GM21526 (cell line): Measurements from ENCODE around the gene PIM3.

Experiments used
- ATAC-seq: cut with Tn5 transposase; IDR thresholded peaks from one replicate; pipeline ENCODE4 v1.9.1; 2021; ENCODE audit warnings: moderate library complexity; ENCODE audit not compliant: unreplicated experiment, low FRiP score

PIM3 gene

GRCh38 chr22:49965091-49966040, 4.8 kb downstream of the PIM3 start:
- no peak for ATAC-seq

DNA sequence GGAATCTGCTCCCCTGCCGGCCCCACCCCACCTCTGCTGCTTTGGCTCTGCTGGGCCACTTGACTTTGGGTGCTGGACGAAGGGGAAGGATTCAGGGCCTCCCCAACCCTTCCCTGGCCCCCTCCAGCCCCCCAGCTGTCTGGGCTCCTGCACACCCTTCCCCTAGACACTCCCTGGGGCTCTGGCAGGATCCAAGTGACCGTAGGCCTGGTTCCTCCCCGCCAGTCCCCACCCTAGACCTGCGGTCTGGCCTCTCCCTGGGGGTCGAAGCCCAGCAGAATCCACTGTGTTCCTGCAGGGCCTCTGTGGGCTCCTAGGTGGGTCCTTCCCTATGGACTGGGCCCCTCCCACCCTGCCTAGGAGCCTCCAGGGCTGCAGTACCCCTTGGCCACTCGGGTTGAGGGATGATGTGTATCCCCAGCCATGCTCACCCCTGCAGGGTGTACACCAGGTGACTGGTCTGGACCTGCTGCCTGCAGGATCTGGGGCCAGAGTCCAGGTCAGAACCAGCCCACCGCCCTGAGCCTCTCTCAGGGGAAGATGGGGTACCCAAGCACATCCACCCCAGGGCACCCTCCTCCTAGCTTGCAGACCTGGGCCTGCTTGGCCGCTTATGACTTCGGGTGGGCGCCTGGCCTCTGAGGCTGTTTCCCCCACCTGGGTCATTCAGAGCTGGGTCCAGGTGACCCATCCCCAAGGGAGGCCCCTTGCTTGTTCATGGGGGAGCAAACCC, 5.6 kb downstream of the PIM3 start:
- no peak for ATAC-seq

DNA sequence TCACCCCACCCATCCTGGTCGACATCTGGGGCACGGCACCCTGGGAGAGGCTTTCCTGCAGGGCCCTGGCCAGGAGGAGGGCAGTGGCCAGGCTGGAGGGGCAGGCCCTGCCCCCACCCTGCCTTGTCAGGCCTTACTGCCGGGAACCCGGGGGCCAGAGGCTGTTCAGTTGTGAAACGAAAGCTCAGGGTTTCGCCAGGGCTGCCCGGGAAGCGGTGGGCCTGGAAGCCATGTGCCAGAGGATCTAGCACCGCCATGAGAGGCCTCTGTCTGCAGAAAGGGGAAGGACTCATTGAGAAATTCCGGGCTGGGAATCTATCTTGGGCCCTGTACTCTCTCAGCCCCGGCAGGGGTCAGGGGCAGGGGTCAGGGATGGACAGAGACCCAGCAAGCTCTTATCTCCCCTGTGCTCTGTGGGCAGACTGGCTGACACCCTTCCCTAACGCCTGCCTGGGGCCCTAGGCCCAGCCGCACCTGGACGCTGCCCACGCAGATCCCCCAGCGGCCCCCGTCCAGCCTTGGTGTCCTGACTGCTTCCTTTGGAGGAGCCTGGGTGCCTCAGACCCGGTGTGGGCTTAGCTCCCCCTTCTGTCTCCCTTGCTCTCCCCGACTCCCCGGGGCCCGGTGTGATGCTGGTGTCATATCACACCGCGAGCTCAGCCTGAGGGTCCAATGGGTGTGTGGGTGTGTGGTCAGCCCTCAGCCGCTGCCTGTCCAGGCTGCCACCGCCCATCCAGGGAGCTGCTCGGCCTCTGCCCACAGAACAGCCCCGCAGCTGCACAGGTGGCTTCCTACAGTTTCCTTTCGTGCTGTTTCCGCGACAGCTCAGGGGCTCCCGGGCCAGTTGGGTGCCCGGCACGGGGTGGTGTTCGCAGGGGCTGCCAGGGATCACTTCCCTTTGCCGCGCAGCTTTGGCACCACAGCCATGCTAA, 6.5 kb downstream of the PIM3 start:
- no peak for ATAC-seq

GRCh38 chr22:49967706-49968208, 7.2 kb downstream of the PIM3 start:
- ATAC-seq: no peak

- no peak for ATAC-seq
Observed at GRCh38 chr22:49968313-49968830, 7.8 kb downstream of the PIM3 start.

- no peak for ATAC-seq
Observed at GRCh38 chr22:49968831-49969661, 8.5 kb downstream of the PIM3 start.

DNA sequence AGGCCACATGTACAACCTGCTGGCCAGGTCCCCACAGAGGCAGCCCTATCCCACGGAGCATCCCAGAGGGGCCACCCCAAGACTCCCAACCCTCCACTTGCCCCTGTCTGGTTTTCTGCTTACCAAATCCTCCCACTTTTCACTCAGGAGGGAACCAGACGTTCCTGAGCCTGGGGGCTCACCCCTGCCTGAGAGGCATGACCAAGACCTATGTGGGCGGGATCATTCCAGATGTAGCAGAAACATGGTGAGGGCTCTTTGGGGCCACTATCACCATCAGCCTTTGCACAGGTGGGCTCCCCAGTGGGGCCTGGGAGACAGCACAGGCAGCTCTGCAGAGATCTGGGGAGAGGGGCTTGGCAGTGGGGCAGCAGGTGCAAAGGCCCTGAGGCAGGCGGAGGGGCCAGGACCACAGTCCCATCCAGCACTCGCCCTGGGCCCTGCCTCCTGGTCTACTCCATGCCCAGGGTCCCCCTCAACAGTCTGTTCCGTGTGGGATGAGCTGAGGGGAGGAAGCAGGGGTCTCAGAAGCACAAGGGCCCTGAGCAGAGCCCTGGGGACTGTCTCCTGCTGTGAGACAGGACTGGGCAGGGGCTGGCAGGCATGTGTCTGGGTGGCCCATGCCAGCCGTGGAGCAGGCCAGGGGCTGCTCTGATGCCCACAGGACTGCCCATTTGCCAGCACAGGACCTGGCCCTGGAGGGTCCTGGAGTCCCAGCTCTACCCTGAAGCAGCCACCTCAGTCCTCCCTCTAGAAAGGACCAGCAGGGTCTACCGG, 9.4 kb downstream of the PIM3 start:
- ATAC-seq: peak; percentile 12

DNA sequence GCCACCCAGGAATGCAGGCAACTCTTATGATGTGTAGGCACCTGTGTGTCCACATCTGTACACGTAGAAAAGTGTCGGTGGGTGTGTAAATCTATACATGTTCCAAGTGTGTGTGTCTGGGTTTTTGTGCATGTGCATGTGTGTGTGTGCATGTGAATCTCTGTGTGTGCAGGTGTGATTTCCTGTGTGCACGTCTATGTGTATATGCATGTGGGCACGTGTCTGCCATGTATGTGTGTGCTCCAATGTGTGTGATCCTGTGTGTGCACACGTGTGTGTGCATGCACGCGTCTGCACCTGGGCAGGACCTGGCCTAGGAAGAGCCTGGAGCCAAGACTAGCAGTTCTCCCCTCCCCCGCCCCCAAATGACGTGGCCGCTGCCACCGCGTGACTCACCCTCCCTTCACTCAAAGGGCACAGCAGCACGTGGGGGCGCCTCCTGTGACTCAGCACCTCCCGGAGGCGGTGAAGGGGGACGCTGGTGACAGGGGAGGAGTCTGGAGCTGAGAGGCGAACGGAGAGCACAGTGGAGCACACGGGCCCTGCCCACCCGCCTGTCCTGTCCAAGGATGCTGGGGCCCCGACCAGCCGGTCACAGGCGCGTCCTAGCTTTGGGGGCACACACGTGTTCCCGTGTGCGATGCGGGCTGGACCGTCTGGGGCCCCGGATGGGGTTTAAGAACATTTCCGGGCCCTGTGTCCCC, 10.1 kb downstream of the PIM3 start:
- peak; percentile 47 for ATAC-seq

GRCh38 chr22:49971232-49972162, 10.9 kb downstream of the PIM3 start:
- peak; percentile 16 for ATAC-seq

GRCh38 chr22:49972163-49973017, 11.8 kb downstream of the PIM3 start:
- no peak for ATAC-seq

GRCh38 chr22:49973018-49973961, 12.7 kb downstream of the PIM3 start:
- no peak for ATAC-seq

GRCh38 chr22:49975543-49976389, 15.2 kb downstream of the PIM3 start:
- peak; percentile 24 for ATAC-seq

GRCh38 chr22:49976439-49977175, 16.0 kb downstream of the PIM3 start:
- peak; percentile 39 for ATAC-seq
